ENCODE measurements around the gene ELL2. TPM values are rescaled to one million over a fixed set of nuclear protein-coding genes. Genes with fewer than 3 reads are reported as not detected.

ELL2 gene
- total and polyA plus RNA-seq, 2 of the 13 experiments (the other 11 are each of a cell fraction or from before 2014, with no cell fraction given), result 78.9 to 97.1 TPM

GRCh38 chr5:95915999-95916686 is 45.5 kb downstream of the ELL2 start:
- in situ Hi-C loops (cut with HindIII; ENCODE audit: extremely low pct_ligation_motif_present, low pct_unique_long_range_greater_than_20kb) (no loop called here), intact Hi-C loops (cut with micrococcal nuclease; ENCODE audit: unreplicated experiment) (no loop called here)
- peak; percentile 82 for TF ChIP-seq RBM22 (optimal IDR thresholded peaks at IDR 0.05; ENCODE audit: low read length)
- no peak for TF ChIP-seq ZNF7 (CRISPR knock-in tag; IDR thresholded peaks at IDR 0.05)
- peak; percentile 42; the same call in 1 of the 2 replicates for TF ChIP-seq CCDC6 (CRISPR knock-in tag; IDR thresholded peaks at IDR 0.05)
- no peak for TF ChIP-seq ZNF331 (CRISPR knock-in tag; IDR thresholded peaks at IDR 0.05)
- TF ChIP-seq ZNF614 (CRISPR knock-in tag; IDR thresholded peaks at IDR 0.05; ENCODE audit: borderline replicate concordance), result no peak
- TF ChIP-seq POLR2G (IDR thresholded peaks at IDR 0.05; ENCODE audit: low read depth, low read length), result peak; percentile 4; the same call in 1 of the 2 replicates
- H3K27me3 ChIP-seq (ENCODE audit: control insufficient read depth in 1 of 2, insufficient read depth in 2 of 2, low read length in 2 of 2), result no peaks in the 10 kb centered on the region
- BruUV-seq (replicated peaks), result no TSS peak
- FAIRE-seq, result no peak
- ATAC-seq, result peak; percentile 41
- no peak overlapping the region for H3K9ac ChIP-seq (ENCODE audit: insufficient read depth, low read depth, low read length)
- H3K4me2 ChIP-seq (ENCODE audit: low read depth, low read length), result no peak overlapping the region
- WGBS (ENCODE audit: low lambda C conversion rate), result 95% methylated on average over 3 of the region's 3 CpGs
- peaks cover 89% of the 10 kb centered on the region for H3K79me2 ChIP-seq (ENCODE audit: insufficient read depth, low read length)
- H4K20me1 ChIP-seq (ENCODE audit: insufficient read depth, low read length), result peaks cover 65% of the 10 kb centered on the region
- H3K36me3 ChIP-seq (replicated peaks in 1 of 2; ENCODE audit: control insufficient read depth in 1 of 2, insufficient read depth in 2 of 2, low read length in 2 of 2), result peaks cover 14 to 60% of the 10 kb centered on the region in 2 experiments
- no peak overlapping the region for H3K4me3 ChIP-seq (replicated peaks in 1 of 3; ENCODE audit: insufficient read depth in 1 of 3, low read depth in 2 of 3, low read length in 3 of 3)
- ChIA-PET POLR2A (interaction anchor here (0.8 to 1.2 kb wide), 3 partner anchors 10 to 59 kb away, joined by 3 to 5 read pairs (median 3); no protein-coding TSS in a partner anchor), CTCF (ENCODE audit: low intra/inter-chr PET ratio, low total read pairs) (interaction anchor here (0.5 kb wide), 1 partner anchor 17 kb away, joined by 3 read pairs; no protein-coding TSS in a partner anchor)
- peak overlapping the region; percentile 49 for H3K27ac ChIP-seq (ENCODE audit: extremely low read length, insufficient read depth, low read length)
- H3K4me1 ChIP-seq (ENCODE audit: insufficient read depth, low read length), result peaks cover 84% of the 10 kb centered on the region
- no peak for DNase-seq (ENCODE audit: low spot score)
- no peaks in the 10 kb centered on the region for H3K9me3 ChIP-seq (ENCODE audit: low read length)
- no peak overlapping the region for H2AFZ ChIP-seq (ENCODE audit: low read length)

GRCh38 chr5:95913663-95914062 is 48.0 kb downstream of the ELL2 start:
- no peak for FAIRE-seq
- BruUV-seq (replicated peaks), result no TSS peak
- no peak for DNase-seq (ENCODE audit: low spot score)
- H3K4me3 ChIP-seq (replicated peaks in 1 of 3; ENCODE audit: insufficient read depth in 1 of 3, low read depth in 2 of 3, low read length in 3 of 3), result no peak overlapping the region
- ATAC-seq, result no peak
- H2AFZ ChIP-seq (ENCODE audit: low read length), result no peak overlapping the region
- no peak overlapping the region for H3K27ac ChIP-seq (ENCODE audit: extremely low read length, insufficient read depth, low read length)
- WGBS (ENCODE audit: low lambda C conversion rate), result 95% methylated on average over 6 of the region's 6 CpGs
- peaks cover 53% of the 10 kb centered on the region for H4K20me1 ChIP-seq (ENCODE audit: insufficient read depth, low read length)
- no peaks in the 10 kb centered on the region for H3K9me3 ChIP-seq (ENCODE audit: low read length)
- no peaks in the 10 kb centered on the region for H3K27me3 ChIP-seq (ENCODE audit: control insufficient read depth in 1 of 2, insufficient read depth in 2 of 2, low read length in 2 of 2)
- peaks cover 84% of the 10 kb centered on the region for H3K4me1 ChIP-seq (ENCODE audit: insufficient read depth, low read length)
- no peak overlapping the region for H3K9ac ChIP-seq (ENCODE audit: insufficient read depth, low read depth, low read length)
- H3K4me2 ChIP-seq (ENCODE audit: low read depth, low read length), result no peak overlapping the region
- POLR2A ChIA-PET, result no interaction called here
- TF ChIP-seq ZNF292 (CRISPR knock-in tag; IDR thresholded peaks at IDR 0.05; ENCODE audit: borderline replicate concordance, low read depth), result no peak
- TF ChIP-seq RBM22 (optimal IDR thresholded peaks at IDR 0.05; ENCODE audit: low read length), result peak; percentile 77
- in situ Hi-C loops (cut with HindIII; ENCODE audit: extremely low pct_ligation_motif_present, low pct_unique_long_range_greater_than_20kb), result no loop called here
- peaks cover 12 to 61% of the 10 kb centered on the region in 2 experiments for H3K36me3 ChIP-seq (replicated peaks in 1 of 2; ENCODE audit: control insufficient read depth in 1 of 2, insufficient read depth in 2 of 2, low read length in 2 of 2)
- CTCF ChIA-PET (ENCODE audit: low intra/inter-chr PET ratio, low total read pairs), result no interaction called here
- H3K79me2 ChIP-seq (ENCODE audit: insufficient read depth, low read length), result peaks cover 88% of the 10 kb centered on the region
- intact Hi-C loops (cut with micrococcal nuclease; ENCODE audit: unreplicated experiment), result no loop called here

Measured in HepG2 (cell line).